ENCODE results near the gene LBHD1.
"Not testable (repeated sequence)": the region's sequence is repeated elsewhere in the genome, so short reads cannot be mapped to it uniquely, and the experiment has no call there.

Gene LBHD1

DNA sequence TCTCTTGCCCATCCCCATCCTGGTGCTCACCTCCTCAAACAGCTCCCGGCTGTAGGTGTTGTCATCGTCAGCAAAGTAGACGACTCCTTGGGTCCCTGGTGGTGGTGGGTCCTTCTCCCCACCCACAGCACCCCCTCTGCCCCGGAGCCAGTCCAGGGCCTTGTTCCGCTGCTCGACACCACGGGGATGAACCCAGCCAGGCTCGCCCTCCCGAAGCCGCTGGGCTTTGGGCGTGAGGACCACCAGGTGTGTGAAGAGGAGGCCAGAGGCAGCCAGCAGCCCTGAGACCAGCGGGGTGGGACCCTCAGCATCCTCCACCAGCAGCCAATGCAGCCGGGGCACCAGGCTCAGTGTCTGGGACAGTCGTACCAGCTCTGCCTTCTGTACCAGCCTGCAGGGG, 55.1 kb downstream of the LBHD1 start:
- DNase-seq (ENCODE audit: low read depth in 2 of 2), result not testable (repeated sequence)

DNA sequence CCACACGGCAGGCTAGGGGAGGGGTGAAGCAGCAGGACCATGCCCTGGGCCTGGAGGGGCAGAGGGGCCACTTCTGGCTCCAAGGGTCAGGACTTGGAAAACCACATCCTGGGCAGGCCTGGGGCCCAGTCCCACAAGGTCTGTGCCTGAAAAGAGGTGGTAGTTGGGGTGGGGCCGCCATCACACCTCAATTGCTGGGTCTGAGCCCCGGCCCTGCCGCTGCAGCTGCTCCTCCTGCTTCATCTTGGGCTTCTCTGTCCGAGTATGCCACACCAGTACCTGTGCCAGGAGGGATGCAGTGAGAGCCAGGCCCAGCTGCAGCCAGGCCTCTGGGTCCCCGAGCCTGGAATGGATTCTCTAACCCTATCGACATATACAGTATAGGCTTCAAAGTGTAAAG, 56.5 kb downstream of the LBHD1 start:
- DNase-seq (ENCODE audit: low read depth in 2 of 2), result no peak

DNA sequence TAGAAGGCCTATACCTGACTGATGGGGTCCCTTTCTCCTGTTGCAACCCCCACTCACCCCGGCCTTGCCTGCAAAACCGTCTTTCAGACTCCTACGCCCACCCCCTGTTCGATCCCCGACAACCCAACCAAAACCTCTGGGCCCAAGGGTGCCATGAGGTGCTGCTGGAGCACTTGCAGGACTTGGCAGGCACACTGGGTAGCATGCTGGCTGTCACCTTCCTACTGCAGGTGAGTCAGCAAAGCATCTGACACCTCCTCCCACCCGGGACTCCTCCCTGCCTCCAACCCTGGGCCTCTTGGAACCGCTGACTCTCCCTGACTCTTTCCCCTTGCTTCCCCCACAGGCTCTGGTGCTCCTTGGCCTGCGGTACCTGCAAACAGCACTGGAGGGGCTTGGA, 57.8 kb downstream of the LBHD1 start:
- DNase-seq (ENCODE audit: low read depth in 2 of 2), result no peak

DNA sequence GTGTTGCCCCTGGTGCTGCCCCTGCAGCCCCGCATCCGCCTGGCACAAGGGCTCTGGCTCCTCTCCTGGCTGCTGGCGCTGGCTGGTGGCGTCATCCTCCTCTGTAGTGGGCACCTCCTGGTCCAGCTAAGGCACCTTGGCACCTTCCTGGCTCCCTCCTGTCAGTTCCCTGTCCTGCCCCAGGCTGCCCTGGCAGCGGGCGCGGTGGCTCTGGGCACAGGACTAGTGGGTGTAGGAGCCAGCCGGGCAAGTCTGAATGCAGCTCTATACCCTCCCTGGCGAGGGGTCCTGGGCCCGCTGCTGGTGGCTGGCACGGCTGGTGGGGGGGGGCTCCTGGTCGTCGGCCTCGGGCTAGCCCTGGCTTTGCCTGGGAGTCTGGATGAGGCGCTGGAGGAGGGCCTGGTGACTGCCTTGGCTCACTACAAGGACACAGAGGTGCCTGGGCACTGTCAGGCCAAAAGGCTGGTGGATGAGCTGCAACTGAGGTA, 58.7 kb downstream of the LBHD1 start:
- DNase-seq (ENCODE audit: low read depth in 2 of 2), result no peak
